GM13977 (cell line): Measurements from ENCODE around the gene RAX2.

ENCODE experiments used
- DNase-seq: peaks from one replicate; pipeline ENCODE4 v3.0.0; 2012; ENCODE audit warnings: low spot score
- CTCF ChIP-seq: IDR thresholded peaks from 2 replicates; pipeline ENCODE4 v1.5.1; 2012; ENCODE audit warnings: mild to moderate bottlenecking, control low read depth; ENCODE audit not compliant: insufficient read depth; ENCODE audit errors: extremely low read depth, missing control alignments
- in situ Hi-C: fragments of 300-500 bp; cut with MboI; formaldehyde crosslinking; loops from one replicate; pipeline ENCODE4 v1.12.0; 2022; ENCODE audit warnings: low sequenced_read_pairs, low pct_unique_long_range_greater_than_20kb, mixed read lengths, inconsistent platforms; ENCODE audit not compliant: unreplicated experiment

Gene RAX2

GRCh38 chr19:3721887-3722442, 50.1 kb downstream of the RAX2 start:
- no peak for DNase-seq
- no peak for TF ChIP-seq CTCF
- in situ Hi-C loops = no loop called here

DNA sequence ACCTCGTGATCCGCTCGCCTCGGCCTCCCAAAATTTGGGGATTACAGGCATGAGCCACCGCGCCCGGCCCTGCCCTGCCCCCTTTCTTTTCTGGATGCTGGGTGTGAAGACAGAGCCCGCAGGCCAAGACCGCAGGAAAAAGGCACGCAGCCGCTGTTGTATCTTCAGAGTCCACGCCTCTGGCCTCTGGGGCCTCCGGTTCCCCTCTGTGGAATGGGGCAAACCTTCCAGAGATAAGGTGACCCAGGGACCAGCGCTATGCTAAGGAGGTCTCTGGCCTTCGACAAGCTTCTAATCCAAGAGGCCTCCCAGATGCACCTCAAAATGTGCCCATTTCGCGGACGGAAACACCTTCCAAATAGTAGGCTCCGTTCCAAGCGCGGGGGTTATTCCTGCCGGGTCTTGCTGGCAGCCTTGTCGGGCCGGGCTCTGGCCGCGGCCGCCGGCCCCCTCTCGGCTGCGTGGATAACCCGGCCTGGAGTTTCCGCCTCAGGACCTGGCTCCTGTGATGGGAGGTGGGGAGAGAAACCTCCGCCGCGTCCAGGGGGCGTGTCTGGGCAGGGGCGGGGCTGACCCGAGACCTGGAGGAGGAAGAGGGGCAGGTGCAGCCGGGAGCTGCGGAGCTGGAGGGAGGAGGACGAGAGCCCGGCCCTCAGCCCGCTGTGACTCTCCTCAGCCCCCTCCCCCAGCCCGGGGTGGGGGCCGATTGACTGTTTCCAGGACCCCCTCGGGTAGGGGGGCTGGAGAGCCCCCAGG, 50.7 kb downstream of the RAX2 start:
- DNase-seq = peak; percentile 96
- in situ Hi-C loops = no loop called here
- no peak for TF ChIP-seq CTCF

- TF ChIP-seq CTCF = no peak
- DNase-seq = no peak
- in situ Hi-C loops = no loop called here
Measured at GRCh38 chr19:3720349-3720917, 51.6 kb downstream of the RAX2 start.

GRCh38 chr19:3719868-3720267, 52.2 kb downstream of the RAX2 start:
- in situ Hi-C loops = no loop called here
- no peak for TF ChIP-seq CTCF
- no peak for DNase-seq
